HG03439 (cell line): Measurements from ENCODE around the gene SLC9A3.

Source experiments
- ATAC-seq: cut with Tn5 transposase; IDR thresholded peaks from one replicate; pipeline ENCODE4 v1.9.1; 2021; ENCODE audit warnings: mild to moderate bottlenecking, moderate library complexity; ENCODE audit not compliant: unreplicated experiment

The SLC9A3 gene

GRCh38 chr5:448061-448765 is 76.0 kb downstream of the SLC9A3 start:
- no peak for ATAC-seq

GRCh38 chr5:447501-447900 is 76.7 kb downstream of the SLC9A3 start:
- ATAC-seq: no peak

- ATAC-seq: no peak
These were observed 77.4 kb downstream of the SLC9A3 start for GRCh38 chr5:446883-447263.

DNA sequence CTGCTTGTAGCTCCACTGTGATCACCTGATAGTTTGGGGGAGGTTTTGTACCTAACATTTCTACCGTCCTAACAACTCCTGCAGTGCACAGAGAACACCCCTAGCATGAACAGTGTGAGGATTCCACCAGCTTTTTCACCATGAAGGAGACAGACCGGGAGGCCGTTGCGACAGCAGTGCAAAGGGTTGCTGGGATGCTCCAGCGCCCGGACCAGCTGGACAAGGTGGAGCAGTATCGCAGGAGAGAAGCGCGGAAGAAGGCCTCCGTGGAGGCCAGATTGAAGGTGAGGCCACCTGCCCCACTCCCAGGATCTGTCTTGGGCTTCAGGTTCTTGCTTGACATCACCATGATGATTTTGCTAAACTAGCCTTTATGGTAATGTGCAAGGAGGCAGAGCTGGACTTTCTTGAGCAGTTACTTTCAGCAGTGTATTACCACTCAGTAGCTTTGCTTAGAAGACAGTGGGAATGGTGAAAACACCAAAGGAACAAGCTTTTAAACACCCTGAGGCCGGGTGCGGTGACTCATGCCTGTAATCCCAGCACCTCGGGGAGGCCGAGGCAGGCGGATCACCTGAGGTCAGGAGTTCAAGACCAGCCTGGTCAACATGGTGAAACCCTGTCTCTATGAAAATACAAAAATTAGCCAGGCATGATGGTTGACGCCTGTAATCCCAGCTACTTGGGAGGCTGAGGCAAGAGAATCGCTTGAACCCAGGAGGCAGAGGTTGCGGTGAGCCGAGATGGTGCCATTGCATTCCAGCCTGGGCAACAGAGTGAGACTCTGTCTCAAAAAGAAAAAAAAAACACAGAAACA is 78.0 kb downstream of the SLC9A3 start:
- no peak for ATAC-seq

DNA sequence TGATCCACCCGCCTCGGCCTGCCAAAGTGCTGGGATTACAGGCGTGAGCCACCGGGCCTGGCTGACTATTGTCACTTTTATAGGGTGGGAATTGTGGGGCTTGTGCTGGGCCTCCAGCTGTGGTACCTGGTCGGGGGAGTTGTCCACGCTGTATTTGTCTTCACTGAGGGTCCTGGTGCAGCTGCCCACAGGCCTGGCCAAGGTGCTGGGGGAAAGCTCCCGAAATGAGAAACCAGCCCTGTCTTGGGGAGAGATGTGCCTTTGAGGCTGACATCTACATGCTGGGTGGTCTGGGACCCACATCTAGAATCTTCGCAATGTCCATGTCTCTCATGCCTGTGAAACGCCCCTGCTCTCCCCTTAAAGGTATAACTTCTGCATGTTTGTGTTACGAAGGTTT is 78.7 kb downstream of the SLC9A3 start:
- no peak for ATAC-seq

GRCh38 chr5:444226-444625 is 80.0 kb downstream of the SLC9A3 start:
- ATAC-seq: no peak

DNA sequence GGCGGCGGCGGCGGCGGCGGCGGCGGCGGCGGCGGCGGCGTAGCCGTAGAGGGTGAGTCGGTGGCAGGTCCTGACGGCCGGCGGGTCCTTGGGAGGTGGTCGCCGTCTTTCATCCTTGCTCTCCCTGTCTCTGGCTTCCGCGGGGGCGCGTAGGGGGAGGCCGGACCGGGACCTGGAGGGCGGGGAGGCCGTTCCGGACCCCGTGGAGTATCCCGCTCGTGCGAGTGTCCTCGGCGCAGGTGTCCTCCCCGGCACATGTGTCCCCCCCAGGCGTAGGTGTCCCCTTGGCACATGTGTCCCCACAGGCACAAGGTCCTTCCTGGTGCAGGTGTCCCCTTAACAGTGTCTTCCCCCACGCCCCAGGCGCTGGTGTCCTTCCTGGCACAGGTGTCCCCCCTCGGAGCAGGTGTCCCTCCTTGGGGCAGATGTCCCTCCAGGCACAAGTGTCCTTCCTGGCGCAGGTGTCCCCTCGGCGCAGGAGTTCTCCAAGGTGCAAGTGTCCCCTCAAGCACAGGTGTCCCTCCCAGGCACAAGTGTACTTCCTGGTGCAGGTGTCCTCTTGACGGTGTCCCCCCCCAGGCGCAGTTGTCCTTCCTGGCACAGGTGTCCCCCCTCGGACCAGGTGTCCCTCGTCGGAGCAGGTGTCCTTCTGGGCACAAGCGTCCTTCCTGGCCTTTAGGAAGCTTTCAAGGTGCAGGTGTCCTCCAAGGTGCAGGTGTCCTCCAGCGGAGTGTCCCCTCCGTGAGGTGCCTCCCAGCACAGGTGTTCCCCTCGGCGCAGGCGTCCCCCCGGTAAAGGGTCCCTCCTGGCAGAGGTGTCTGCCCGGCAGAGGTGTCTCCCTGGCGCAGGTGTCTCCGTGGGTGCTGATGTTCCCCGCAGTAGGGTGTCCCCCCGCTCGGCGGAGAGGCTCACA is 80.8 kb downstream of the SLC9A3 start:
- ATAC-seq: no peak

GRCh38 chr5:442335-443238 is 81.7 kb downstream of the SLC9A3 start, which contains the start of gene EXOC3:
TSS of gene EXOC3 (plus strand) at chr5:443176. CDS start at chr5:446206, 3,030 bp downstream.
- peak; percentile 86 for ATAC-seq

GRCh38 chr5:441996-442334 is 82.3 kb downstream of the SLC9A3 start:
- no peak for ATAC-seq

- no peak for ATAC-seq
These were observed 83.6 kb downstream of the SLC9A3 start for GRCh38 chr5:440401-441201.

GRCh38 chr5:439636-440035 is 84.6 kb downstream of the SLC9A3 start:
- ATAC-seq: no peak

DNA sequence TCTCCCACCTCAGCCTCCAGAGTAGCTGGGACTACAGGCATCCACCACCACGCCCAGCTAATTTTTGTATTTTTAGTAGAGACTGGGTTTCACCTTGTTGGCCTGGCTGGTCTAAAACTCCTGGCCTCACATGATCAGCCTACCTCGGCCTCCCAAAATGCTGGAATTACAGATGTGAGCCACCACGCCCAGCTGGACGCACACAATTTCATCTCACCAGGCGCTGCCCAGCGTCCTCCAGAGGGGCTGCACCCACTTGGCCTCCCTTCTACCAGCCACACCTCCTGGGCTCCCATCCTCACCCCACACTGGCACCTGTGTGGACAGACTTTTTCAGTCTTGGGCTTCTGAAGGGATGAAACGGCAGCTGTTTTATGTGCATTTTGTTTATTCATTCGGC is 85.1 kb downstream of the SLC9A3 start:
- ATAC-seq: no peak

GRCh38 chr5:438481-438981 is 85.7 kb downstream of the SLC9A3 start:
- ATAC-seq: no peak

DNA sequence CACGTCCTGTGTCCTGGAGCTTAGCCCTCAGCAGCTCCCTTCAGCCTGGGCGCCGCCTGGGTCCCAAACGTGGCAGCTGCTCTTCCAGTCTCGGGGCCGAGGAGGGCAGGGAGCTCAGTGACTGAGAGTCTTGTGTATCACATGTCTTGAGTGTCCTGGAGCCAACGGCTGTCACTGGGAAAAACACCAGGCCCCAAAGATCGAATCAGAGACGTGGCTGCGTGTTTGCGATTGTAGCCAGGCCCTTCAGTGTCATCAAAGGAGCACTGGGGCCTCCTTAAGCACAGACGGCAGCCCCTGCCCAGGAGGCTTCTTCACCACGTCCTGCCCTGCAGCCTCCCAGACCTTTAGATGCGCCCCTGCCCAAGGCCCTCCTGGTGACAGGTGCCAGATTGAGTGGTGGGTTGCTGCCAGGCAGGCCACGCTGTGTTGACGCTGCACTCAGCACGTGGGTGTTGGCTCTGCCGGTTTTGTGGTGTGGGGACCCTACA is 86.9 kb downstream of the SLC9A3 start:
- no peak for ATAC-seq

- ATAC-seq: no peak
These were observed 87.6 kb downstream of the SLC9A3 start for GRCh38 chr5:436641-436975.

GRCh38 chr5:435961-436640 is 88.1 kb downstream of the SLC9A3 start:
- ATAC-seq: no peak

DNA sequence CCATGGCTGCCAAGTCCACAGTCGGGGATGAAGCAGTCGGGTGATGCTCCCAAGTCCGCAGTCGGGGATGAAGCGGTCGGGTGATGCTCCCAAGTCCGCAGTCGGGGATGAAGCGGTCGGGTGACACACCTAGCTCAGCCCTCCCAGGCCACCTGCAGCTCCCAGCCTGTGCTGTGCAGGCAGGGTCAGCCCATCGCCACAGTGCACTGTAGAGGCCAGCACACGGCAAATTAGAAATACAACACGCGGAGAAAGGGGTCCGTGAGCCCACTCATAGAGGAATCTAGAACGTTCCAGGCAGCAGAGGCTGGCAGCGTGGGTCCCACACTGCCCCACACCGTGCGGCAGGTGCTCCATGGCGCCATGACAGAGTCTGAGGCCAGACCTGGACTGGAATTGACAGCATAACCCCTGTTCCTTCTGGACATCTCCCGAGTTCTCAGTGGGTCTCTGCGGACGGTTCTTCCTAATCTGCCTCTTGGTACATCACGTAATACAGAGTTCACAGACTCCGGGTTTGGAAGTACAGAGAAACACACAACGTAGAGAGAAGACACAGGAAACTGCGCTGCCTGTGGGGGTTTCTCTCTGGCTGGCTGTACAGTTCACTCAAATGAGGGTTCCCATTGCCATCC is 89.0 kb downstream of the SLC9A3 start:
- ATAC-seq: no peak

DNA sequence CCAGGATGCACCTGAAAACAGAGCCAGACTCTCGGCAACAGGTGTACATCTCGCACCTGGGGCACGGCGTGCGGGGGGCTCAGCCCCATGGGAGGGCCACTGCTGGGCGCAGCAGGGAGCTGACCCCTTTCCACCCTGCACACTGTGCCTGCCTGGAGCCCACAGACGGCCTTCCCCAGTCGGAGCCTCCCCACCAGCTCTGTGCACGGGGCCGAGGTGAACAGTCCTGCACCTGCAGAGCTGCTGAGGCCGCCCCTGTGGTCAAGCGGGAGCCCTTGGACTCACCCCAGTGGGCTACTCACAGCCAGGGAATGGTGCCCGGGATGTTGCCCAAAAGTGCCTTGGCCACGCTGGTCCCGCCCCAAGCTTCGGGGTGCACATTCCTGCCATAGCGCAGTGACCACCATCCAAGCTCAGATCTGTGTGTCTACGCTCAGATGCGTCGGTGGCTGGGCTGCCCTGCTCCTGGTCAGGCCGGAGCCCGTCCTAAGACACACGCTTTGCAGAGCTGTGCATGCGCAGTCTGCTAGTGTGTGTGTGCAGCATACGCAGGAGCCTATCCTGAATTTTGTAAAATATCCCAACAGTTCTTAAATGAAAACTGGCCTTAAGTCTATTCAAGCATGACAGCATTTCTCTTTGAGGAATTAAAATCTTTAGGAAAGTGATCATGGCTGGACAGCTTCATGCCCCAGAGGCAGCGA is 89.7 kb downstream of the SLC9A3 start:
- no peak for ATAC-seq
